A549 (cell line): ENCODE measurements around the gene LIN7B. TPM values are rescaled to one million over a fixed set of nuclear protein-coding genes. Genes with fewer than 3 reads are reported as not detected.

ENCODE experiments used
- ATAC-seq, 2 experiments: fragments of 200-7000 bp in 1 of 2; fragments of >200 bp in 1 of 2; cut with Nextera tagmentation in 1 of 2; cut with Tn5 transposase in 1 of 2; 3 replicates each; pipeline versions ENCODE4 v1.8.0 to v1.9.1; 2018 to 2020; ENCODE audit warnings: mild to moderate bottlenecking in 1 of 2, moderate library complexity in 1 of 2
- CTCF ChIA-PET: fragments of 300-600 bp; sonication (Branson Sonifier 250); formaldehyde crosslinking; extraction: SDS; loops from one replicate; lab custom pipeline; 2021; ENCODE audit warnings: antibody characterized with exemption, inconsistent platforms; lab: Yijun Ruan, JAX
- POLR2A ChIA-PET: fragments of 350-600 bp; formaldehyde crosslinking; extraction: SDS; loops from one replicate; lab custom pipeline; 2021; ENCODE audit warnings: antibody characterized with exemption, inconsistent platforms; lab: Yijun Ruan, JAX
- DNase-seq, 2 experiments: peaks; one replicate each; pipeline versions ENCODE4 v3.0.0 to v3.0.0-alpha.2; 2011 to 2016; ENCODE audit warnings: low read depth in 1 of 2, low spot score in 1 of 2
- FAIRE-seq: peaks from 2 replicates; lab custom pipeline; 2011; peaks lifted over from hg19 to GRCh38; lab: Jason Lieb, UNC
- H3K27ac ChIP-seq, 2 experiments: fragments of >200 bp; sonication (Bioruptor Twin); formaldehyde crosslinking; 3 replicates each; pipeline ENCODE4 v1.5.1; 2016 to 2017
- H3K4me1 ChIP-seq: fragments of >200 bp; sonication (Bioruptor Twin); formaldehyde crosslinking; 3 replicates; pipeline ENCODE4 v1.6.1; 2016
- H3K4me2 ChIP-seq: fragments of >200 bp; sonication (Bioruptor Twin); formaldehyde crosslinking; 3 replicates; pipeline ENCODE4 v1.6.1; 2016
- H3K4me3 ChIP-seq: fragments of >200 bp; sonication (Bioruptor Twin); formaldehyde crosslinking; 3 replicates; pipeline ENCODE4 v1.5.1; 2016
- H3K9me3 ChIP-seq: fragments of >200 bp; sonication (Bioruptor Twin); formaldehyde crosslinking; 3 replicates; pipeline ENCODE4 v1.6.1; 2016
- ATOH8 ChIP-seq: fragments of 250-450 bp; sonication (Bioruptor Pico); IDR thresholded peaks from 2 replicates; pipeline ENCODE4 v1.5.0; 2020; ENCODE audit warnings: low read depth, mild to moderate bottlenecking, moderate library complexity
- BHLHE40 ChIP-seq: IDR thresholded peaks from 2 replicates; pipeline ENCODE4 v1.6.1; 2012; ENCODE audit warnings: low read depth, low read length, inconsistent platforms
- CBX8 ChIP-seq: fragments of 200-600 bp; sonication (generic); IDR thresholded peaks from 2 replicates; pipeline ENCODE4 v1.6.1; 2016
- CHD2 ChIP-seq: fragments of 150-350 bp; IDR thresholded peaks from 2 replicates; pipeline ENCODE4 v1.6.1; 2014; ENCODE audit warnings: low read length; ENCODE audit not compliant: partially characterized antibody
- CHD4 ChIP-seq: fragments of 200-600 bp; sonication (generic); IDR thresholded peaks from 2 replicates; pipeline ENCODE4 v1.6.1; 2016; ENCODE audit warnings: antibody characterized with exemption, mild to moderate bottlenecking, borderline replicate concordance
- CTCF ChIP-seq: fragments of >200 bp; sonication (Bioruptor Twin); formaldehyde crosslinking; IDR thresholded peaks from 3 replicates; pipeline ENCODE4 v1.5.1; 2016
- E2F6 ChIP-seq: IDR thresholded peaks from 2 replicates; pipeline ENCODE4 v1.6.1; 2012; ENCODE audit warnings: low read depth, borderline replicate concordance
- EHF ChIP-seq: fragments of 250-450 bp; sonication (Bioruptor Pico); IDR thresholded peaks from 2 replicates; pipeline ENCODE4 v1.5.0; 2020; ENCODE audit warnings: mild to moderate bottlenecking
- EHMT2 ChIP-seq: fragments of 200-600 bp; sonication (generic); IDR thresholded peaks from 2 replicates; pipeline ENCODE4 v1.6.1; 2016; ENCODE audit warnings: antibody characterized with exemption, low read depth, mild to moderate bottlenecking, moderate library complexity
- EP300 ChIP-seq, 2 experiments: fragments of >200 bp; sonication (Bioruptor Twin); formaldehyde crosslinking; IDR thresholded peaks; 2 replicates in 1 of 2; 3 replicates in 1 of 2; pipeline ENCODE4 v1.6.1; 2016 to 2017
- HDAC2 ChIP-seq: fragments of 200-600 bp; sonication (generic); IDR thresholded peaks from 2 replicates; pipeline ENCODE4 v1.6.1; 2016
- HES2 ChIP-seq: fragments of >200 bp; sonication (Bioruptor Twin); formaldehyde crosslinking; IDR thresholded peaks from 2 replicates; pipeline ENCODE4 v1.6.1; 2016
- HOXB13 ChIP-seq: fragments of 250-450 bp; sonication (Bioruptor Pico); IDR thresholded peaks from 2 replicates; pipeline ENCODE4 v1.5.0; 2020; ENCODE audit warnings: low read depth, mild to moderate bottlenecking, moderate library complexity
- HOXB5 ChIP-seq: fragments of 250-450 bp; sonication (Bioruptor Pico); IDR thresholded peaks from 2 replicates; pipeline ENCODE4 v1.5.0; 2020; ENCODE audit warnings: mild to moderate bottlenecking, moderate library complexity
- JUN ChIP-seq, 2 experiments: fragments of >200 bp; sonication (Bioruptor Twin); formaldehyde crosslinking; IDR thresholded peaks; 2 replicates in 1 of 2; 3 replicates in 1 of 2; pipeline ENCODE4 v1.6.1; 2016 to 2017
- JUNB ChIP-seq: fragments of >200 bp; sonication (Bioruptor Twin); formaldehyde crosslinking; IDR thresholded peaks from 2 replicates; pipeline ENCODE4 v1.6.1; 2016
- KDM1A ChIP-seq: fragments of 200-600 bp; sonication (generic); IDR thresholded peaks from 2 replicates; pipeline ENCODE4 v1.6.1; 2016; ENCODE audit warnings: low read depth, mild to moderate bottlenecking
- KDM5A ChIP-seq: fragments of 200-600 bp; sonication (generic); IDR thresholded peaks from 2 replicates; pipeline ENCODE4 v1.6.1; 2016; ENCODE audit warnings: antibody characterized with exemption, mild to moderate bottlenecking
- MAFK ChIP-seq: fragments of 450-650 bp; IDR thresholded peaks from 2 replicates; pipeline ENCODE4 v1.6.1; 2014; ENCODE audit not compliant: partially characterized antibody
- MAX ChIP-seq: IDR thresholded peaks from 2 replicates; pipeline ENCODE4 v1.6.1; 2012
- MYC ChIP-seq: IDR thresholded peaks from 2 replicates; pipeline ENCODE4 v1.6.1; 2012; ENCODE audit warnings: mild to moderate bottlenecking, inconsistent platforms, low read length, improper control_type of control experiment, borderline replicate concordance
- NR3C1 ChIP-seq: fragments of >200 bp; sonication (Bioruptor Twin); formaldehyde crosslinking; IDR thresholded peaks from 3 replicates; pipeline ENCODE4 v1.6.1; 2017
- PHF8 ChIP-seq: fragments of 200-600 bp; sonication (generic); IDR thresholded peaks from 2 replicates; pipeline ENCODE4 v1.6.1; 2016; ENCODE audit warnings: low read depth, mild to moderate bottlenecking, antibody characterized with exemption, moderate library complexity, borderline replicate concordance
- RAD21 ChIP-seq, 2 experiments: fragments of >200 bp in 1 of 2; sonication (Bioruptor Twin) in 1 of 2; formaldehyde crosslinking in 1 of 2; IDR thresholded peaks in 1 of 2; conservative IDR thresholded peaks in 1 of 2; 2 replicates in 1 of 2; 3 replicates in 1 of 2; pipeline ENCODE4 v1.6.1; 2012 to 2018; ENCODE audit warnings: inconsistent platforms in 1 of 2
- RARB ChIP-seq: fragments of 250-450 bp; sonication (Bioruptor Pico); IDR thresholded peaks from 2 replicates; pipeline ENCODE4 v1.8.0; 2021; ENCODE audit warnings: mild to moderate bottlenecking, moderate library complexity
- RFX5 ChIP-seq: fragments of 450-650 bp; IDR thresholded peaks from 2 replicates; pipeline ENCODE4 v1.7.1; 2014; ENCODE audit warnings: antibody characterized with exemption, mild to moderate bottlenecking, moderate library complexity
- TFCP2L1 ChIP-seq: fragments of 250-450 bp; sonication (Bioruptor Pico); IDR thresholded peaks from 2 replicates; pipeline ENCODE4 v1.5.0; 2021; ENCODE audit warnings: mild to moderate bottlenecking
- USF2 ChIP-seq: fragments of 450-650 bp; IDR thresholded peaks from 2 replicates; pipeline ENCODE4 v1.6.1; 2014; ENCODE audit warnings: antibody characterized with exemption
- ZFP36 ChIP-seq: fragments of 450-650 bp; IDR thresholded peaks from 2 replicates; pipeline ENCODE4 v1.6.1; 2014; ENCODE audit warnings: borderline replicate concordance; ENCODE audit not compliant: partially characterized antibody
- WGBS: methylation state at CpG from one replicate; pipeline ENCODE4 v1.1.6; 2017; ENCODE audit errors: missing lambda C conversion rate; 5-methylcytosine and 5-hydroxymethylcytosine counted together
- polyA plus RNA-seq, 4 experiments: library from polyadenylated mRNA; depleted of rRNA in 3 of 4; stranded (reverse); fragments of >200 nt; fragmentation: RNase III in 1 of 4; extraction: RNeasy Plus Mini Kit Qiagen cat#74134 plus additional on column Dnase treatment in 1 of 4; gene quantifications; 2 replicates in 3 of 4; 3 replicates in 1 of 4; pipeline ENCODE4 v1.2.3, GENCODE V29; 2011 to 2017

Gene LIN7B
- polyA plus RNA-seq, 2 of the 4 experiments (the other 2 are of a cell fraction): 5.4 to 7.1 TPM

- TF ChIP-seq USF2 (no peak; the same call in 1 of the 2 replicates), CTCF (no peak), RARB (CRISPR knock-in tag) (no peak), KDM1A (no peak), CBX8 (no peak), HOXB5 (CRISPR knock-in tag) (no peak), MAX (peak; percentile 96), CHD4 (no peak), EHMT2 (no peak), TFCP2L1 (CRISPR knock-in tag) (no peak), BHLHE40 (no peak), ATOH8 (CRISPR knock-in tag) (peak; percentile 47; the same call in 1 of the 2 replicates), HES2 (no peak), NR3C1 (no peak), HOXB13 (CRISPR knock-in tag) (no peak), EHF (no peak), JUNB (no peak), MYC (peak; percentile 57; the same call in 1 of the 2 replicates), E2F6 (peak; percentile 77), JUN (IDR thresholded peaks at IDR 0.05) (peak; percentile 95 to 98), MAFK (no peak), PHF8 (peak; percentile 99)
These were observed 28.9 kb upstream of the LIN7B start, which contains the start of gene SNRNP70 (continued) for GRCh38 chr19:49085020-49085867.

- Histone ChIP-seq H3K27ac (peak overlapping the region; percentile 88 to 91), H3K4me1 (peaks cover 20% of the 10 kb centered on the region), H3K4me3 (peak overlapping the region; percentile 73), H3K4me2 (peak overlapping the region; percentile 96), H3K9me3 (no peaks in the 10 kb centered on the region)
- FAIRE-seq (peak; percentile 13), DNase-seq (no peak), ATAC-seq (peak; percentile 1 to 4; a peak in 2 of 6 replicates)
- ChIA-PET POLR2A (no interaction called here), CTCF (interaction anchor here (0.7 to 12.7 kb wide), 7 partner anchors 9 to 122 kb away, joined by 3 to 149 read pairs (median 13); no protein-coding TSS in a partner anchor)
- WGBS: under 1% methylated on average over 14 of the region's 14 CpGs
- TF ChIP-seq KDM1A: no peak
- TF ChIP-seq EHF: 0 out of 2 replicates have a peak, but pooled peaks have one; percentile 25
- no peak for TF ChIP-seq MAFK
- no peak for TF ChIP-seq CHD2
- TF ChIP-seq RAD21 (conservative IDR thresholded peaks at IDR 0.05 in 1 of 2, IDR thresholded peaks at IDR 0.05 in 1 of 2): no peak
- TF ChIP-seq ZFP36: no peak
- 0 out of 2 replicates have a peak, but pooled peaks have one; percentile 21 for TF ChIP-seq BHLHE40
- TF ChIP-seq HDAC2: no peak
- no peak for TF ChIP-seq EP300 (IDR thresholded peaks at IDR 0.05)
- TF ChIP-seq HES2: no peak
- TF ChIP-seq RFX5: no peak
- peak; percentile 48; the same call in 1 of the 2 replicates for TF ChIP-seq KDM5A
- TF ChIP-seq TFCP2L1 (CRISPR knock-in tag): no peak
These were observed 28.3 kb upstream of the LIN7B start for GRCh38 chr19:49085868-49086232.
